Activated T-helper 2 cell treated with anti-CD3 and anti-CD28 coated beads, Interferon-gamma antibody, Interleukin-2, Interleukin-4, amounts not matched to agents 10 μg/mL and 5 μg/mL and 100 μg/mL, durations not matched to agents 14 hours and 24 hours and 36 hours (primary cell): ENCODE results near the gene ELOA2. TPM values are rescaled to one million over a fixed set of nuclear protein-coding genes. Genes with fewer than 3 reads are reported as not detected.
"Not testable (repeated sequence)": the region's sequence is repeated elsewhere in the genome, so short reads cannot be mapped to it uniquely, and the experiment has no call there.

Source experiments
- DNase-seq: peaks from one replicate; pipeline ENCODE4 v3.0.0; 2021; ENCODE audit warnings: low spot score
- H3K27ac Mint-ChIP-seq: one replicate; pipeline ENCODE4 v1.8.0; 2021; ENCODE audit warnings: mixed read lengths
- H3K27me3 Mint-ChIP-seq: one replicate; pipeline ENCODE4 v1.8.0; 2021; ENCODE audit warnings: low read depth, mixed read lengths
- H3K36me3 Mint-ChIP-seq: one replicate; pipeline ENCODE4 v1.8.0; 2021; ENCODE audit warnings: low read depth, mixed read lengths
- H3K4me1 Mint-ChIP-seq: one replicate; pipeline ENCODE4 v1.8.0; 2021; ENCODE audit warnings: low read depth, mixed read lengths
- H3K4me3 Mint-ChIP-seq: one replicate; pipeline ENCODE4 v1.8.0; 2021; ENCODE audit warnings: low read depth, mild to moderate bottlenecking, moderate library complexity, mixed read lengths
- H3K9me3 Mint-ChIP-seq: one replicate; pipeline ENCODE4 v1.8.0; 2021; ENCODE audit warnings: mixed read lengths
- intact Hi-C: fragments of 100-400 bp; cut with micrococcal nuclease; formaldehyde crosslinking; loops from one replicate; pipeline ENCODE4 v1.15.1; 2023
- total RNA-seq: library from RNA; stranded (reverse); gene quantifications from 2 replicates; pipeline ENCODE4 v1.2.3, GENCODE V29; 2022

Gene ELOA2
- total RNA-seq, 1 donor from 2014 or later: not detected

DNA sequence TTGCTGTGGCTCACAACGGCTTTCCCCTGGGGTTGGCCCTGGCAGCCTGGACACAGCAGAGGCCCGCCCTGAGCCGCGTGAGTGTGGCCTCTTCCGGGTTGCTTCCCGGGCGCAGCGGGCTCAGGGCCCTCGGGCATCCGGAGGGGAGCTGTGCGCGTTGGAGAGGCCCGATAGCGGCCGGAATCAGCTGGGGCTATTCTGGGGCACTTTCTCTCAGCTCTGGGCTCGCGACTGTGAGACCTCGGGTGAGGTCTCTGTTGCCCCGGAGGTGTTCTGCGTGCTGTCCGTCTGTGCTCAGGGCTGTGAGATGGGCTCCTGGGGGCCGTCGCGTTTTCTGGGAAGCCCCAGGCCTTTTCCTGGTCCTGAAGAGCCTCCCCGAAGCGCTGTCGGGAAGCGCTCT is 830 bp downstream of the ELOA2 start:
- H3K4me1 Mint-ChIP-seq, H3K4me3 Mint-ChIP-seq, H3K27me3 Mint-ChIP-seq, DNase-seq, H3K9me3 Mint-ChIP-seq, intact Hi-C loops, H3K36me3 Mint-ChIP-seq, H3K27ac Mint-ChIP-seq: not testable (repeated sequence)

DNA sequence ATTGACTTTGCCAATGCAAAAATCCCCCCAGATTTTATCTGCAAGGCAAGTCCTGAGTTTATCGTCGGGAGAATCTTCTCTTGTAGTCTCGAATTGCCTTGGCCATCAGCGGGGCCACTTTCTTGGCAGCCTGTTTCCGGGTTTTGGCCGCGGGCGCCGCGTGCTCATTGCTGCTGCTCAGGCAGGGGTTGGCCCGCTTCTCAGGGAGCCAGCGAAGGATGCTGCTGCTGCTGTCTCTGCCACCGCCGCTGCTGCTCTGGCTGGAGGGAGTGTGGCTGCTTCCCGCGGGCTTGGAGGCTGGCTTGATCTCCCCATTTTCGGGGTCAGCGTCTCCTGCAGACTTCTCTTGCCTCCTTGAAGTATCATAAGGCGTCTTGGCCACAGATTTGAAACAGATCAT is 2.5 kb downstream of the ELOA2 start:
- peaks cover 9% of the 10 kb centered on the region for H3K9me3 Mint-ChIP-seq
- H3K4me3 Mint-ChIP-seq: no peak overlapping the region
- no peaks in the 10 kb centered on the region for H3K36me3 Mint-ChIP-seq
- H3K27ac Mint-ChIP-seq: no peak overlapping the region
- H3K27me3 Mint-ChIP-seq: no peaks in the 10 kb centered on the region
- DNase-seq: no peak
- no peaks in the 10 kb centered on the region for H3K4me1 Mint-ChIP-seq
- intact Hi-C loops: no loop called here

DNA sequence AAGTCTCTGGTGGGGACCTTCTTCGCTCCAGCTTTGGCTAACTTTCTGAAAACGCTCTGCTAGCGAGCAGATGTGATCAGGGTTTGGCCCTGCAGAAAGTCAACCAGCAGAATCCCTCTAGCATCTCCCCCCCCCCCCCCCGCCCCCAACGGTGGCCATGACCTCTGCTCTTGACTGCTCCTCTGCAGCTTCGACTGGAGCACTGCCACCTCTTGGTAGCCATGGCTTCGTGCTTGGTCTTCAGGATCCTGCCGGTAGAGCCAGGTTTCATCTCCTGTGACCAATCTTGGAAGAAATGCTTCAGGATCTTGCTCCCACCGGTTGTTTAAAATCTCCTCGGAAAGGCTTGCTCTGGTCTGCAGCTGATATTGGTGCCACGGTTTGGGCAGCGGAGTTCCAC is 4.5 kb downstream of the ELOA2 start:
- H3K36me3 Mint-ChIP-seq, H3K27ac Mint-ChIP-seq, DNase-seq, H3K9me3 Mint-ChIP-seq, intact Hi-C loops, H3K4me1 Mint-ChIP-seq, H3K27me3 Mint-ChIP-seq, H3K4me3 Mint-ChIP-seq: not testable (repeated sequence)

DNA sequence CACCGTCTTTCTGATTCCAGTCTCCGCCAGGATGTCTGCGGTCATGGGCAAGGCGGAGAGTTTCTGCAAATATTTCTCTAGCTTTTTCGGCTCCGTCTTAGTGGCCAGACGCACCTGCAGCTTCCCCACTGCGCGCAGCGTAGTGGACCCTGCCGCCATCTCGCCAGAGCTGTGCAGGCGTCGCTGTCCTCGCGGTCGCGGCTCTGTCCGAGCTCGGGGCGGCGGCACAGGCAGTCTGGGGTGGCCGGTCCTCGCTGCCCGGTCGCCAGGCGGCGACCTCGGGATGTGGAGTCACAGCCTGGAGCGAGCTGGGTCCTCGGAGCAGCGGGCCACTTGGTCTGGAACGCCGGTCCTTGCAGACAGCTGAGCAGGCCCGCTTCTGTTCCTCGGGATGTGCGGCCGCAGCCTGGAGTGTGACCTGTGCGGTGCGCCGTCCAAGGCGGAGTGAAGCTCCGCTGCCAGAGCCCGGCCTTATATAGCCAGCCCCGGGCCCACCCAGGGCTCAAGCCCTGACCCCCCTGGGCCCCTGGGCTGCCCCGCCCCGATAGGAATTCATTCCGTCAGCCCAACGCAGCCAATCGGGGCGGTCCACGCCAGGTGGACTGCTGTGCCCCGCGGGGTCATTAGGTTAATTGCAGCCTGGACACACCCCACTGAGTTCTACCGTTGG is 5.6 kb downstream of the ELOA2 start:
- H3K36me3 Mint-ChIP-seq, DNase-seq, intact Hi-C loops: not testable (repeated sequence)

DNA sequence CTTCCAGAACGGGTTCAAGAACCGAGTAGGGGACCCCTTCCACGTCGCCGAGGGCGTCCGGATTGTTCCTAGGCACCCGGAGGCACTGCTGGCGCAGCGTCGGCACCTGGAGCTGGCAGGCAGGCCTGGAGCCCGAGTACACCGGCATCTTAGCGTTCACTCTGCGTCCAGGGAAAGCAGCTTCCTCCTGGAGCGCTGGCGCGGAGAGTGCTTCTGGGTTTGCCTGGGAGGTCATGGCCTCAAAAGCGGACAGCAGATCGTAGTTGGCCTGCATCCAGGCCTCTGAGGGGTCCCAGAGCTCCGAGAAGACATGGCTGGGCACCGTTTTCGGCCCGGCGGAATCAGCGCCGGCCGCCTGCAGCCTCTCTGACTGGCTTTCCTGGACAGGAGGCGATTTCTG is 6.7 kb downstream of the ELOA2 start:
- H3K36me3 Mint-ChIP-seq, H3K4me1 Mint-ChIP-seq, H3K27me3 Mint-ChIP-seq, H3K27ac Mint-ChIP-seq, H3K4me3 Mint-ChIP-seq, intact Hi-C loops, H3K9me3 Mint-ChIP-seq, DNase-seq: not testable (repeated sequence)

More for the DNA sequence above, 5.6 kb downstream of the ELOA2 start:
- H3K27ac Mint-ChIP-seq, H3K27me3 Mint-ChIP-seq, H3K4me1 Mint-ChIP-seq, H3K9me3 Mint-ChIP-seq, H3K4me3 Mint-ChIP-seq: not testable (repeated sequence)

DNA sequence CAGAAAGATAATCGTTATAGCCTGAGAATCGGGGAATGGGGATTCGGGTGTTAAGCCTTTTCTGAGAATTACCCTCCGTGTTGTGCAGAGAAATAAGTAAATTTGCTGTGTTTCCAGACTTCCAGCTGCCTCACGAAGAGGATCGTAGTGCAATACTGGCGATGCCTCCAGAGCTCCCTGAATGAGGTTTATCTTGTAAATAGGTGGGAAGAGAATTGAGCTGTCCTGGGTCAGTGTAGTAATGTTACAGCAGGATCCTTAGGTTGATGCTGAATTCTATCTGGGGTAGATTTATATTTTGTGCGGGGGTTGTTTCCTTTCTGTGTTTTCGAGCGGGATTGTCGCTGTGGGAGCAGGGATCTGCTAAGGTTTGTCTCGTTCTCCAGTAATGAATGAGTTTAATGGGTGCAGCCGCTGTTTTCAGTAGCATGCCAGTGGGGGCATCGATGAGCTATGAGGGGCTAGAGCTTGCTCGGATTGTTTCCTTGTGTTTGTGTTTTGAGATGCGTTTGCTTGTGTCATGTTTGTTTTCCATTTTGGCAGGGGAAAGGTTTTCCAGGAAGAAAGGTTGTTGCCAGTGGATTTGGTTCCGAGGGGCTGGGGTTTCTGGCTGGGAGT is 9.8 kb downstream of the ELOA2 start:
- intact Hi-C loops: not testable (repeated sequence)

DNA sequence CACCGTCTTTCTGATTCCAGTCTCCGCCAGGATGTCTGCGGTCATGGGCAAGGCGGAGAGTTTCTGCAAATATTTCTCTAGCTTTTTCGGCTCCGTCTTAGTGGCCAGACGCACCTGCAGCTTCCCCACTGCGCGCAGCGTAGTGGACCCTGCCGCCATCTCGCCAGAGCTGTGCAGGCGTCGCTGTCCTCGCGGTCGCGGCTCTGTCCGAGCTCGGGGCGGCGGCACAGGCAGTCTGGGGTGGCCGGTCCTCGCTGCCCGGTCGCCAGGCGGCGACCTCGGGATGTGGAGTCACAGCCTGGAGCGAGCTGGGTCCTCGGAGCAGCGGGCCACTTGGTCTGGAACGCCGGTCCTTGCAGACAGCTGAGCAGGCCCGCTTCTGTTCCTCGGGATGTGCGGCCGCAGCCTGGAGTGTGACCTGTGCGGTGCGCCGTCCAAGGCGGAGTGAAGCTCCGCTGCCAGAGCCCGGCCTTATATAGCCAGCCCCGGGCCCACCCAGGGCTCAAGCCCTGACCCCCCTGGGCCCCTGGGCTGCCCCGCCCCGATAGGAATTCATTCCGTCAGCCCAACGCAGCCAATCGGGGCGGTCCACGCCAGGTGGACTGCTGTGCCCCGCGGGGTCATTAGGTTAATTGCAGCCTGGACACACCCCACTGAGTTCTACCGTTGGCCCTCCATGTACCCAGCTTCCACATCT is 11.5 kb downstream of the ELOA2 start:
- H3K4me1 Mint-ChIP-seq, H3K9me3 Mint-ChIP-seq, DNase-seq, H3K4me3 Mint-ChIP-seq, H3K36me3 Mint-ChIP-seq, H3K27me3 Mint-ChIP-seq, H3K27ac Mint-ChIP-seq, intact Hi-C loops: not testable (repeated sequence)

More for the DNA sequence above, 9.8 kb downstream of the ELOA2 start:
- H3K27me3 Mint-ChIP-seq, H3K27ac Mint-ChIP-seq, H3K9me3 Mint-ChIP-seq, H3K36me3 Mint-ChIP-seq, H3K4me3 Mint-ChIP-seq, DNase-seq, H3K4me1 Mint-ChIP-seq: not testable (repeated sequence)

DNA sequence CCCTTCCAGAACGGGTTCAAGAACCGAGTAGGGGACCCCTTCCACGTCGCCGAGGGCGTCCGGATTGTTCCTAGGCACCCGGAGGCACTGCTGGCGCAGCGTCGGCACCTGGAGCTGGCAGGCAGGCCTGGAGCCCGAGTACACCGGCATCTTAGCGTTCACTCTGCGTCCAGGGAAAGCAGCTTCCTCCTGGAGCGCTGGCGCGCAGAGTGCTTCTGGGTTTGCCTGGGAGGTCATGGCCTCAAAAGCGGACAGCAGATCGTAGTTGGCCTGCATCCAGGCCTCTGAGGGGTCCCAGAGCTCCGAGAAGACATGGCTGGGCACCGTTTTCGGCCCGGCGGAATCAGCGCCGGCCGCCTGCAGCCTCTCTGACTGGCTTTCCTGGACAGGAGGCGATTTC is 12.6 kb downstream of the ELOA2 start:
- H3K27ac Mint-ChIP-seq, intact Hi-C loops, H3K27me3 Mint-ChIP-seq, H3K4me1 Mint-ChIP-seq, H3K9me3 Mint-ChIP-seq, H3K36me3 Mint-ChIP-seq, H3K4me3 Mint-ChIP-seq, DNase-seq: not testable (repeated sequence)

DNA sequence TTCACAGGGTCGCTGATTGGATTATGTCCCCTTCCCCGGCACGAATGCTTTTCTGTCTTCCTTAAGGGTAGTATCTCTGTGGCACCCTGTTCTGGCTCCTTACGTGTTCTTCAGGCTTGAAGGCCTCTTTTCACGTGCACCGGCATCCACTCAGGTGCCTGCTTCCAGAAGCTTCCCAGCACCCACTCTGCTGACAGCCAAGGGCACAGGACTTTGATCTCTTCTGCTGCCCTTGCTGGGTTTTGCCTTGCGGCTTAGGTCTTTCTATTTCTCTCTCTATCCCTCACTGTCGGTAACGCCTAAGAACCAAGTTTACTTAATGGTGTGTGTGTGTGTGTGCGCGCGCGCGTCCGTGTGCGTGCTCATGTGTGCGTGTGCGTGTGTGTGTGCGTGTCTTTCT is 14.7 kb downstream of the ELOA2 start:
- not testable (repeated sequence) for H3K27me3 Mint-ChIP-seq

DNA sequence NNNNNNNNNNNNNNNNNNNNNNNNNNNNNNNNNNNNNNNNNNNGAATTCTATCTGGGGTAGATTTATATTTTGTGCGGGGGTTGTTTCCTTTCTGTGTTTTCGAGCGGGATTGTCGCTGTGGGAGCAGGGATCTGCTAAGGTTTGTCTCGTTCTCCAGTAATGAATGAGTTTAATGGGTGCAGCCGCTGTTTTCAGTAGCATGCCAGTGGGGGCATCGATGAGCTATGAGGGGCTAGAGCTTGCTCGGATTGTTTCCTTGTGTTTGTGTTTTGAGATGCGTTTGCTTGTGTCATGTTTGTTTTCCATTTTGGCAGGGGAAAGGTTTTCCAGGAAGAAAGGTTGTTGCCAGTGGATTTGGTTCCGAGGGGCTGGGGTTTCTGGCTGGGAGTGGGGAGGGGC is 15.6 kb downstream of the ELOA2 start:
- intact Hi-C loops, H3K27me3 Mint-ChIP-seq, H3K4me3 Mint-ChIP-seq, H3K36me3 Mint-ChIP-seq, H3K27ac Mint-ChIP-seq, H3K9me3 Mint-ChIP-seq, DNase-seq, H3K4me1 Mint-ChIP-seq: not testable (repeated sequence)

More for the DNA sequence above, 14.7 kb downstream of the ELOA2 start:
- H3K4me1 Mint-ChIP-seq, H3K36me3 Mint-ChIP-seq, H3K4me3 Mint-ChIP-seq, H3K9me3 Mint-ChIP-seq, DNase-seq, H3K27ac Mint-ChIP-seq, intact Hi-C loops: not testable (repeated sequence)

Other genes with a start within 250 kb of the ELOA2 start
- gene PIAS2, start 118.1 kb downstream of the ELOA2 start, total RNA-seq: 24.2 and 27.1 TPM in 2 replicates
- gene KATNAL2, start 118.0 kb downstream of the ELOA2 start, total RNA-seq: 0.23 and 0.37 TPM in 2 replicates
- gene HDHD2, start 114.9 kb upstream of the ELOA2 start, total RNA-seq: 39.3 and 40.8 TPM in 2 replicates
- gene IER3IP1, start 140.7 kb upstream of the ELOA2 start, total RNA-seq: 13.3 and 14.2 TPM in 2 replicates
- gene SKOR2, start 216.0 kb upstream of the ELOA2 start, total RNA-seq: not detected in 2 replicates